H1 (cell line): ENCODE data around the gene SMURF2. TPM values are rescaled to one million over a fixed set of nuclear protein-coding genes. Genes with fewer than 3 reads are reported as not detected.

Experiments used
- ATF2 ChIP-seq: IDR thresholded peaks from 2 replicates; pipeline ENCODE4 v1.6.1; 2012; ENCODE audit warnings: low read length, inconsistent platforms
- EGR1 ChIP-seq: IDR thresholded peaks from 2 replicates; pipeline ENCODE4 v1.6.1; 2011; ENCODE audit warnings: low read depth, low read length, borderline replicate concordance
- POLR2AphosphoS5 ChIP-seq: IDR thresholded peaks from 2 replicates; pipeline ENCODE4 v1.6.1; 2011; ENCODE audit warnings: low read depth, low read length
- RBBP5 ChIP-seq: IDR thresholded peaks from 2 replicates; pipeline ENCODE4 v1.7.1; 2012; ENCODE audit warnings: low read depth, mild to moderate bottlenecking, inconsistent platforms, low read length, moderate library complexity, borderline replicate concordance
- TAF7 ChIP-seq: optimal IDR thresholded peaks from 2 replicates; pipeline ENCODE3; 2011; ENCODE audit warnings: low read depth, mild to moderate bottlenecking, inconsistent platforms, low read length, moderate library complexity, borderline replicate concordance
- polyA plus RNA-seq, 7 experiments: library from polyadenylated mRNA; depleted of rRNA in 3 of 7; stranded (reverse) in 5 of 7; unstranded in 2 of 7; fragments of >200 nt in 5 of 7; fragments of 200-250 nt in 2 of 7; gene quantifications; 1 replicate in 5 of 7; 2 replicates in 1 of 7; 4 replicates in 1 of 7; pipeline versions ENCODE4 v1.2.1 to v1.2.3, GENCODE V29; 2011 to 2013; ENCODE audit warnings: missing spikeins in 2 of 7, mixed read lengths in 2 of 7
- total RNA-seq: library from RNA; stranded (reverse); fragmentation: NEBNext Ultra II Directional; extraction: Animal tissue kit (Norgen Biotek cat#: 25700); gene quantifications from 2 replicates; pipeline ENCODE4 v1.2.1, GENCODE V29; 2021
- TF ChIP-seq, protein P1 (sequence below): fragments of 300-600 bp; sonication (generic); IDR thresholded peaks from 2 replicates; pipeline ENCODE4 v1.7.1; 2012; ENCODE audit warnings: low read length, moderate library complexity, mild to moderate bottlenecking, inconsistent platforms; ENCODE audit not compliant: insufficient replicate concordance

The SMURF2 gene
- total and polyA plus RNA-seq, 2 of the 8 experiments (the other 6 are each of a cell fraction or from before 2014, with no cell fraction given): 7.2 to 29.2 TPM

- TF ChIP-seq, protein P1, sequence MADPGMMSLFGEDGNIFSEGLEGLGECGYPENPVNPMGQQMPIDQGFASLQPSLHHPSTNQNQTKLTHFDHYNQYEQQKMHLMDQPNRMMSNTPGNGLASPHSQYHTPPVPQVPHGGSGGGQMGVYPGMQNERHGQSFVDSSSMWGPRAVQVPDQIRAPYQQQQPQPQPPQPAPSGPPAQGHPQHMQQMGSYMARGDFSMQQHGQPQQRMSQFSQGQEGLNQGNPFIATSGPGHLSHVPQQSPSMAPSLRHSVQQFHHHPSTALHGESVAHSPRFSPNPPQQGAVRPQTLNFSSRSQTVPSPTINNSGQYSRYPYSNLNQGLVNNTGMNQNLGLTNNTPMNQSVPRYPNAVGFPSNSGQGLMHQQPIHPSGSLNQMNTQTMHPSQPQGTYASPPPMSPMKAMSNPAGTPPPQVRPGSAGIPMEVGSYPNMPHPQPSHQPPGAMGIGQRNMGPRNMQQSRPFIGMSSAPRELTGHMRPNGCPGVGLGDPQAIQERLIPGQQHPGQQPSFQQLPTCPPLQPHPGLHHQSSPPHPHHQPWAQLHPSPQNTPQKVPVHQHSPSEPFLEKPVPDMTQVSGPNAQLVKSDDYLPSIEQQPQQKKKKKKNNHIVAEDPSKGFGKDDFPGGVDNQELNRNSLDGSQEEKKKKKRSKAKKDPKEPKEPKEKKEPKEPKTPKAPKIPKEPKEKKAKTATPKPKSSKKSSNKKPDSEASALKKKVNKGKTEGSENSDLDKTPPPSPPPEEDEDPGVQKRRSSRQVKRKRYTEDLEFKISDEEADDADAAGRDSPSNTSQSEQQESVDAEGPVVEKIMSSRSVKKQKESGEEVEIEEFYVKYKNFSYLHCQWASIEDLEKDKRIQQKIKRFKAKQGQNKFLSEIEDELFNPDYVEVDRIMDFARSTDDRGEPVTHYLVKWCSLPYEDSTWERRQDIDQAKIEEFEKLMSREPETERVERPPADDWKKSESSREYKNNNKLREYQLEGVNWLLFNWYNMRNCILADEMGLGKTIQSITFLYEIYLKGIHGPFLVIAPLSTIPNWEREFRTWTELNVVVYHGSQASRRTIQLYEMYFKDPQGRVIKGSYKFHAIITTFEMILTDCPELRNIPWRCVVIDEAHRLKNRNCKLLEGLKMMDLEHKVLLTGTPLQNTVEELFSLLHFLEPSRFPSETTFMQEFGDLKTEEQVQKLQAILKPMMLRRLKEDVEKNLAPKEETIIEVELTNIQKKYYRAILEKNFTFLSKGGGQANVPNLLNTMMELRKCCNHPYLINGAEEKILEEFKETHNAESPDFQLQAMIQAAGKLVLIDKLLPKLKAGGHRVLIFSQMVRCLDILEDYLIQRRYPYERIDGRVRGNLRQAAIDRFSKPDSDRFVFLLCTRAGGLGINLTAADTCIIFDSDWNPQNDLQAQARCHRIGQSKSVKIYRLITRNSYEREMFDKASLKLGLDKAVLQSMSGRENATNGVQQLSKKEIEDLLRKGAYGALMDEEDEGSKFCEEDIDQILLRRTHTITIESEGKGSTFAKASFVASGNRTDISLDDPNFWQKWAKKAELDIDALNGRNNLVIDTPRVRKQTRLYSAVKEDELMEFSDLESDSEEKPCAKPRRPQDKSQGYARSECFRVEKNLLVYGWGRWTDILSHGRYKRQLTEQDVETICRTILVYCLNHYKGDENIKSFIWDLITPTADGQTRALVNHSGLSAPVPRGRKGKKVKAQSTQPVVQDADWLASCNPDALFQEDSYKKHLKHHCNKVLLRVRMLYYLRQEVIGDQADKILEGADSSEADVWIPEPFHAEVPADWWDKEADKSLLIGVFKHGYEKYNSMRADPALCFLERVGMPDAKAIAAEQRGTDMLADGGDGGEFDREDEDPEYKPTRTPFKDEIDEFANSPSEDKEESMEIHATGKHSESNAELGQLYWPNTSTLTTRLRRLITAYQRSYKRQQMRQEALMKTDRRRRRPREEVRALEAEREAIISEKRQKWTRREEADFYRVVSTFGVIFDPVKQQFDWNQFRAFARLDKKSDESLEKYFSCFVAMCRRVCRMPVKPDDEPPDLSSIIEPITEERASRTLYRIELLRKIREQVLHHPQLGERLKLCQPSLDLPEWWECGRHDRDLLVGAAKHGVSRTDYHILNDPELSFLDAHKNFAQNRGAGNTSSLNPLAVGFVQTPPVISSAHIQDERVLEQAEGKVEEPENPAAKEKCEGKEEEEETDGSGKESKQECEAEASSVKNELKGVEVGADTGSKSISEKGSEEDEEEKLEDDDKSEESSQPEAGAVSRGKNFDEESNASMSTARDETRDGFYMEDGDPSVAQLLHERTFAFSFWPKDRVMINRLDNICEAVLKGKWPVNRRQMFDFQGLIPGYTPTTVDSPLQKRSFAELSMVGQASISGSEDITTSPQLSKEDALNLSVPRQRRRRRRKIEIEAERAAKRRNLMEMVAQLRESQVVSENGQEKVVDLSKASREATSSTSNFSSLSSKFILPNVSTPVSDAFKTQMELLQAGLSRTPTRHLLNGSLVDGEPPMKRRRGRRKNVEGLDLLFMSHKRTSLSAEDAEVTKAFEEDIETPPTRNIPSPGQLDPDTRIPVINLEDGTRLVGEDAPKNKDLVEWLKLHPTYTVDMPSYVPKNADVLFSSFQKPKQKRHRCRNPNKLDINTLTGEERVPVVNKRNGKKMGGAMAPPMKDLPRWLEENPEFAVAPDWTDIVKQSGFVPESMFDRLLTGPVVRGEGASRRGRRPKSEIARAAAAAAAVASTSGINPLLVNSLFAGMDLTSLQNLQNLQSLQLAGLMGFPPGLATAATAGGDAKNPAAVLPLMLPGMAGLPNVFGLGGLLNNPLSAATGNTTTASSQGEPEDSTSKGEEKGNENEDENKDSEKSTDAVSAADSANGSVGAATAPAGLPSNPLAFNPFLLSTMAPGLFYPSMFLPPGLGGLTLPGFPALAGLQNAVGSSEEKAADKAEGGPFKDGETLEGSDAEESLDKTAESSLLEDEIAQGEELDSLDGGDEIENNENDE: no peak
- TF ChIP-seq EGR1: no peak
- TF ChIP-seq POLR2AphosphoS5: no peak
- no peak for TF ChIP-seq ATF2
- no peak for TF ChIP-seq RBBP5
- no peak for TF ChIP-seq TAF7
- TF ChIP-seq, all 59 proteins: peak for 0
Measured at GRCh38 chr17:64574646-64575045, 87.5 kb downstream of the SMURF2 start (continued).
